Measurements from ENCODE around the gene SRA1.

DNA sequence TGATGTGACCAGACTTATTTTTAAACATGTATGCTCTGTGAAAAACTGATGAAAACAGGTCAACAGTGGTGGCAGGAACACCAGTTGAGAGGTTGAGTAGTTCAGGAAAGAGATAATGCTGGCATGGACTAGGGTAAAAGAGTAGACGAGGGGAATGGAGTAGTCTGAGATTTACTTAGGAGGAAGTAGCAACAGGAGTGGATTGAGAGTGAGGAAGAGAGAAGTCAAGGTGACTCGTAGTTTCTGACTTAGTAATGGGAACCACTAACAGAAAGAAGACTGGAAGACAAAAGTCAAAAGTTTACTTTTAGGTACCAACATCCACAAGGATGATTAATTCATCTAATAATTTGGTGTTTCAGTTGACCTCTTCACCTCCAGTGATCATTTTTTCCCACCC is 3.6 kb downstream of the SRA1 start:
- TF ChIP-seq CTCF (IDR thresholded peaks at IDR 0.05), result no peak
- no peak for TF ChIP-seq POLR2A (IDR thresholded peaks at IDR 0.05)
- no peak for TF ChIP-seq EP300 (IDR thresholded peaks at IDR 0.05)
